Upper lobe of right lung (tissue), 1 donor: ENCODE results near the gene GSAP. TPM values are rescaled to one million over a fixed set of nuclear protein-coding genes. Genes with fewer than 3 reads are reported as not detected.
"Not testable (repeated sequence)": the region's sequence is repeated elsewhere in the genome, so short reads cannot be mapped to it uniquely, and the experiment has no call there.

ENCODE experiments used
- ATAC-seq: fragments of 200-7000 bp; cut with Tn5 transposase; one replicate; pipeline ENCODE4 v1.9.1; 2020; ENCODE audit warnings: mild to moderate bottlenecking, moderate library complexity
- DNase-seq: peaks from one replicate; pipeline ENCODE4 v3.0.0-alpha.2; 2020
- H3K27ac ChIP-seq: fragments of 200-600 bp; one replicate; pipeline ENCODE4 v1.8.0; 2022
- H3K27me3 ChIP-seq: fragments of 200-600 bp; one replicate; pipeline ENCODE4 v1.8.0; 2022; ENCODE audit warnings: mild to moderate bottlenecking
- H3K36me3 ChIP-seq: fragments of 200-600 bp; one replicate; pipeline ENCODE4 v1.8.0; 2022
- H3K4me1 ChIP-seq: fragments of 200-600 bp; one replicate; pipeline ENCODE4 v1.8.0; 2022
- H3K4me3 ChIP-seq: fragments of 200-600 bp; one replicate; pipeline ENCODE4 v1.8.0; 2022; ENCODE audit warnings: mild to moderate bottlenecking
- H3K9me3 ChIP-seq: fragments of 200-600 bp; one replicate; pipeline ENCODE4 v1.8.0; 2022
- CTCF ChIP-seq: fragments of 200-600 bp; IDR thresholded peaks from one replicate; pipeline ENCODE4 v1.8.0; 2022; ENCODE audit warnings: antibody characterized with exemption
- intact Hi-C: fragments of 100-400 bp; cut with DNase I; formaldehyde crosslinking; loops from one replicate; pipeline ENCODE4 v1.11.0; 2022
- long read RNA-seq: library from polyadenylated mRNA; unstranded; transcript quantifications from one replicate; pipeline ENCODE4 v2.0.0, GENCODE V29; 2021
- total RNA-seq: library from RNA; stranded (reverse); fragmentation: NEBNext Ultra II Directional; extraction: Animal tissue kit (Norgen Biotek cat#: 25700); gene quantifications from one replicate; pipeline ENCODE4 v1.2.1, GENCODE V29; 2021
- donor health status: DM: no; HTN: yes; CAD: no; lungs with severe emphysema.

GSAP gene
- 64.9 TPM for total RNA-seq
- long read RNA-seq, transcript GSAP-201 (31 exons, 3,251 nt) = major isoform, 38 of 79 reads
- long read RNA-seq, partial matches to known transcripts = 9 of 79 reads
- long read RNA-seq, other reads (novel, unspliced or antisense) = 32 of 79 reads

- peak; percentile 92 for DNase-seq
- H3K4me1 ChIP-seq = peaks cover 11% of the 10 kb centered on the region
- ATAC-seq = peak; percentile 90
- H3K27me3 ChIP-seq = no peaks in the 10 kb centered on the region
- no peaks in the 10 kb centered on the region for H3K9me3 ChIP-seq
- peak within 1 kb of the TSS; percentile 95 for H3K27ac ChIP-seq
- H3K36me3 ChIP-seq = no peaks in the 10 kb centered on the region
- TF ChIP-seq CTCF = no peak
- intact Hi-C loops = no loop called here
- peak within 1 kb of the TSS; percentile 72 for H3K4me3 ChIP-seq
These were observed at the start of gene GSAP for GRCh38 chr7:77415823-77416620. Gene GSAP, minus strand, starts transcription at chr7:77416349. Its CDS starts 28 bp downstream, at chr7:77416321.

- ATAC-seq (no peak), DNase-seq (no peak)
- Histone ChIP-seq H3K27me3 (no peaks in the 10 kb centered on the region), H3K4me1 (no peaks in the 10 kb centered on the region), H3K9me3 (no peaks in the 10 kb centered on the region), H3K36me3 (no peaks in the 10 kb centered on the region), H3K27ac (no peak overlapping the region), H3K4me3 (no peak overlapping the region)
- no peak for TF ChIP-seq CTCF
- intact Hi-C loops = no loop called here
These were observed 49.1 kb upstream of the GSAP start for GRCh38 chr7:77465256-77465655.

- H3K27ac ChIP-seq = no peak overlapping the region
- DNase-seq (no peak), ATAC-seq (no peak)
- H3K27me3 ChIP-seq = no peaks in the 10 kb centered on the region
- no peaks in the 10 kb centered on the region for H3K4me1 ChIP-seq
- H3K9me3 ChIP-seq = no peaks in the 10 kb centered on the region
- H3K4me3 ChIP-seq = no peak overlapping the region
- TF ChIP-seq CTCF = no peak
- intact Hi-C loops = no loop called here
- no peaks in the 10 kb centered on the region for H3K36me3 ChIP-seq
These were observed 48.4 kb upstream of the GSAP start for GRCh38 chr7:77464589-77464988.

- intact Hi-C loops, H3K4me3 ChIP-seq, H3K27ac ChIP-seq, H3K4me1 ChIP-seq, H3K9me3 ChIP-seq, DNase-seq, H3K36me3 ChIP-seq, H3K27me3 ChIP-seq: not testable (repeated sequence)
- ATAC-seq = peak; percentile 67
These were observed 47.5 kb upstream of the GSAP start for GRCh38 chr7:77463632-77464031.

- no peaks in the 10 kb centered on the region for H3K4me1 ChIP-seq
- H3K36me3 ChIP-seq = no peaks in the 10 kb centered on the region
- no peaks in the 10 kb centered on the region for H3K9me3 ChIP-seq
- no peak for ATAC-seq
- DNase-seq = no peak
- no peaks in the 10 kb centered on the region for H3K27me3 ChIP-seq
- H3K4me3 ChIP-seq = no peak overlapping the region
- intact Hi-C loops = no loop called here
- H3K27ac ChIP-seq = no peak overlapping the region
- TF ChIP-seq CTCF = no peak
These were observed 45.7 kb upstream of the GSAP start for GRCh38 chr7:77461842-77462241.

GRCh38 chr7:77461246-77461645, 45.1 kb upstream of the GSAP start:
- Histone ChIP-seq H3K36me3 (no peaks in the 10 kb centered on the region), H3K27ac (no peak overlapping the region), H3K9me3 (no peaks in the 10 kb centered on the region), H3K27me3 (no peaks in the 10 kb centered on the region), H3K4me3 (no peak overlapping the region), H3K4me1 (no peaks in the 10 kb centered on the region)
- no peak for TF ChIP-seq CTCF
- ATAC-seq (no peak), DNase-seq (no peak)
- intact Hi-C loops = no loop called here
